Measurements from ENCODE around the gene EID1. TPM values are rescaled to one million over a fixed set of nuclear protein-coding genes. Genes with fewer than 3 reads are reported as not detected.
"Not testable (repeated sequence)": the region's sequence is repeated elsewhere in the genome, so short reads cannot be mapped to it uniquely, and the experiment has no call there.

Gene EID1
- total RNA-seq, 1 experiment from 2014 or later: 88.7 TPM

DNA sequence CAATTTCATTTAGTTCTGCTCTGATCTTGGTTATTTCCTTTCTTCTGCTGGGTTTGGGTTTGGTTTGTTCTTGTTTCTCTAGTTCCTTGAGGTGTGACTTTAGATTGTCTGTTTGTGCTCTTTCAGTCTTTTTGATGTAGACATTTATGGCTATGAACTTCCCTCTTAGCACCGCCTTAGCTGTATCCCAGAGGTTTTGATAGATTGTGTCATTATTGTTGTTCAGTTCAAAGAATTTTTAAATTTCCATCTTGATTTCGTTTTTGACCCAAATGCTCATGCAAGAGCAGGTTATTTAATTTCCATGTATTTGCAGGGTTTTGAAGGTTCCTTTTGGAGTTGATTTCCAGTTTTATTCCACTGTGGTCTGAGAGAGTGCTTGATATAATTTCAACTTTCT, 32.6 kb downstream of the EID1 start:
- H3K4me3 ChIP-seq (ENCODE audit: insufficient read depth, low read depth, low read length); DNase-seq; H3K27me3 ChIP-seq (ENCODE audit: control insufficient read depth, insufficient read depth, low read length); H3K36me3 ChIP-seq (replicated peaks; ENCODE audit: control insufficient read depth, insufficient read depth, low read length): not testable (repeated sequence)

DNA sequence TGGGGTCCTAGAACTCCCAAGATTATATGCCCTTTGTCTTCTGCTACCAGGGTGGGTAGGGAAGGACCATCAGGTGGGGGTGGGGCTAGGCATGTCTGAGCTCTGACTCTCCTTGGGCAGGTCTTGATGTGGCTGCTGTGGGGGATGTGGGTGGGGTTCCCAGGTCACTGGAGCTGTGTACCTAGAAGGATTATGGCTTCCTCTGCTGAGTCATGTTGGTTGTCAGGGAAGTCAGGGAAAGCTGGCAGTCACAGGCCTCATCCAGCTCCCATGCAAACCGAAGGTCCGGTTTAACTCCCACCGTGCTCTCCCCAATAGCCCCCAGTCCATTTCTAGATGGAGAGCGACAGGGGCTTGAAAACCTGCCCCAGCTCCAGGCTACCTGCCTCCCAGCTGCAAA, 35.2 kb downstream of the EID1 start:
- Histone ChIP-seq H3K4me3 (ENCODE audit: insufficient read depth, low read depth, low read length) (no peak overlapping the region), H3K27me3 (ENCODE audit: control insufficient read depth, insufficient read depth, low read length) (no peaks in the 10 kb centered on the region), H3K36me3 (replicated peaks; ENCODE audit: control insufficient read depth, insufficient read depth, low read length) (no peaks in the 10 kb centered on the region)
- DNase-seq: no peak

DNA sequence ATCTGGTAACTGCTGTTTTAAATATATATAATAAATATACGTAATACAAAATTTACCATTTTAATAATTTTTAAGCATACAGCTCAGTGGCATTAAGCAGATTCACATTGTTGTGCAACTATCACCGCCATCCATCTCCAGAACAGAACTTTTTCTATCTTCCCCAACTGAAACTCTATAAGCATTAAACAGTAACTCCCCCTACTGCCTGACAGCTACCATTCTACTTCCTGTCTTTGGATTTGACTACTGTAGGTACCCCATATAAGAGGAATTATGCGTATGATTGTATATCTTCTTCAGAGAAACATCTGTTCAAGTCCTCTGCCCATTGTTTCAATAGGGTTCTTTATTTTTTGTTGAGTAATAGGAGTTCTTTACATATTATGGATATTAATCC, 36.8 kb downstream of the EID1 start:
- no peaks in the 10 kb centered on the region for H3K36me3 ChIP-seq (replicated peaks; ENCODE audit: control insufficient read depth, insufficient read depth, low read length)
- no peak for DNase-seq
- no peak overlapping the region for H3K4me3 ChIP-seq (ENCODE audit: insufficient read depth, low read depth, low read length)
- H3K27me3 ChIP-seq (ENCODE audit: control insufficient read depth, insufficient read depth, low read length): no peaks in the 10 kb centered on the region

DNA sequence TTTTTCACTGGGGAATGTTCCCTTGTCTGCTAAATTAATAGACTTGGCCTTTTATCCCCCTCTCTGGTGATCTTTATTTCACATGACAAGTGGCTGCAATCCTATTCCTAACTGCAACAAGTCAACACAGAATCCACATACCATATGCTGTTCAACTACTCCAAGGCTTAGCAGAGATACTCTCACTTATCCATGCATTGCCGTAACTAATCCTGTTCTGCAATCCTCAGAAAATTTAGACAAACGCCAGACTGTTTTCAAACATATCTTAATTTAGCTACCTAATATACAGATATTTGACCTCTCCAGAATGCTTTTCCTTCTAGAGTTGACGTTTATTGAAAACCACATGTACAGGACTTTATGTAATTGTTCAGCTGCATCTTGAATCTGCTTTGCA, 37.9 kb downstream of the EID1 start:
- Histone ChIP-seq H3K4me3 (ENCODE audit: insufficient read depth, low read depth, low read length) (no peak overlapping the region), H3K36me3 (replicated peaks; ENCODE audit: control insufficient read depth, insufficient read depth, low read length) (no peaks in the 10 kb centered on the region), H3K27me3 (ENCODE audit: control insufficient read depth, insufficient read depth, low read length) (no peaks in the 10 kb centered on the region)
- no peak for DNase-seq

DNA sequence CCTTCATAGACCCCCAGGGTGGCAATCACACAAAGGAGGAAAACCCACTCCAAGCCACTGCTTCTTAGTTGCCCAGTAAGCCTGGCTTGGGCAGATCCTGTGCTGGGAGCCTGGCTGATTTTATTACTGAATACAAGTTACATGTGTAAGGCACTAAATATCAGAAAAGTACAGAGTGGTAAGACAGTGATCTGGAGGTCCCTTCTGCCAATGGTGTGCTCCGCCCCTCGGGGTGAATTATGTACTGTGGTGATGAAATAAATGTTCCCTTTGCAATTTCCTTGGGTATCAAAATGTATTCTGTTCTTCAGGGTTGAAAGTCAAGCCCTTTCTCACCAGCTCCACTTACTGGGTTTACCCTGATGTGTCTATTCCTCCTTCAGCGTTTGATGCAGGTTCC, 38.8 kb downstream of the EID1 start:
- H3K36me3 ChIP-seq (replicated peaks; ENCODE audit: control insufficient read depth, insufficient read depth, low read length): no peaks in the 10 kb centered on the region
- no peaks in the 10 kb centered on the region for H3K27me3 ChIP-seq (ENCODE audit: control insufficient read depth, insufficient read depth, low read length)
- no peak for DNase-seq
- H3K4me3 ChIP-seq (ENCODE audit: insufficient read depth, low read depth, low read length): no peak overlapping the region

DNA sequence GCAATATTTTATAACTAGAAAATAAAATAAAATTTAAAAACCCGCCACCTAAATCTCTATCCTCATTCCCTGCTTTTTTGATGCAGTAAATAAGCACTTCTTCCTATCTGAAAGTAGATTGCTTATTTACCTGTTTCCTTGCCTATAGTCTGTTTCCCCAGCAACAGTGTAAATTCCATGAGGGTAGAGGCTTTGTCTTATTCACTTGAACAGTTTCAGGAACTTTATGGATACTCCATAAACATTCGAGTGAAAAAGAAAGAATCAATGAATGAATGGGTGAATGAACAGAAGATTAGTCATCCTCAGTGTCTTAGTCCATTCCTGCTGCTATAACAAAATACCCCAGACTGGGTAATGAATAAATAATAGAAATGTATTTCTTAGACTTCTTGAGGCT, 44.1 kb downstream of the EID1 start:
- no peaks in the 10 kb centered on the region for H3K36me3 ChIP-seq (replicated peaks; ENCODE audit: control insufficient read depth, insufficient read depth, low read length)
- no peaks in the 10 kb centered on the region for H3K27me3 ChIP-seq (ENCODE audit: control insufficient read depth, insufficient read depth, low read length)
- DNase-seq: no peak
- no peak overlapping the region for H3K4me3 ChIP-seq (ENCODE audit: insufficient read depth, low read depth, low read length)

DNA sequence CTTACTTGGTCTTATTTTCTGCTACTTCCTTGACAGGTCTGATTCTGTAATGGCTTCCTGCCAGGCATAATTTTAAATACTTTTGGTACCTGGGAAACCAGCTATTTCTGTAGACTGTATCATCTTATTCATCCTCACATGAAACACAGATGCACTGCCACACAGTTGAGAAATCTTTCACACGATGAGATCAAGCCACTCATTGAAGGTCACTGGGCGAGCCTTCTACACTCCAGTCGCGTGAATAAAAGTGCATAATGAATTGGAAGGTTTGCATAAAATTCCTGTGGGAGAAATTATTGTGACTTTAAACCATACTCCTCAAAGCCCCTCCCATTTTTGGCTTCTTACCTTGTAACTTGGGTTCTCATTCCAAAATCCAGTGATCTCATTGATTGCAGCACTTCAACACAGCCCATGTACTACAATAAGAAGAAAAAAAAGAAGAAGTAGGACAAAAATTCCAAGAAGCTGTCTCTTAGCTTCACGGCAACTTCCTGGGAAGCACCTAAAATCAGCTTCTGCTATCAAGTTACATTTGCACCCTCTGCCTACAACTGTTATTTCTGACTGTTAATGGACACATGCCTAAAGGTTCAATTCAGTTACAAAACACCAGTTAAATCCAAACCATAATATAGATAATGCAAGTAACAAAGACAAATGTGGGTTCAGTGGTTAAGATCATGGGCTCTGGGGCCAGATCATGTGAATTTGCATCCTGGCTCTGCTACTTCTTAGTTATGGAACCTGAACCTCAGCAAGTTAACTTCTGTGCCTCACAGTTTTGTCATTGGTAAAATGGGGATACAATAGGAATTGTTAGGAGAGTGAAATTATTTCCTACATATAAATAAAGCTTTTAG, 46.8 kb downstream of the EID1 start:
- DNase-seq: no peak
- Histone ChIP-seq H3K4me3 (ENCODE audit: insufficient read depth, low read depth, low read length) (no peak overlapping the region), H3K27me3 (ENCODE audit: control insufficient read depth, insufficient read depth, low read length) (no peaks in the 10 kb centered on the region), H3K36me3 (replicated peaks; ENCODE audit: control insufficient read depth, insufficient read depth, low read length) (no peaks in the 10 kb centered on the region)

DNA sequence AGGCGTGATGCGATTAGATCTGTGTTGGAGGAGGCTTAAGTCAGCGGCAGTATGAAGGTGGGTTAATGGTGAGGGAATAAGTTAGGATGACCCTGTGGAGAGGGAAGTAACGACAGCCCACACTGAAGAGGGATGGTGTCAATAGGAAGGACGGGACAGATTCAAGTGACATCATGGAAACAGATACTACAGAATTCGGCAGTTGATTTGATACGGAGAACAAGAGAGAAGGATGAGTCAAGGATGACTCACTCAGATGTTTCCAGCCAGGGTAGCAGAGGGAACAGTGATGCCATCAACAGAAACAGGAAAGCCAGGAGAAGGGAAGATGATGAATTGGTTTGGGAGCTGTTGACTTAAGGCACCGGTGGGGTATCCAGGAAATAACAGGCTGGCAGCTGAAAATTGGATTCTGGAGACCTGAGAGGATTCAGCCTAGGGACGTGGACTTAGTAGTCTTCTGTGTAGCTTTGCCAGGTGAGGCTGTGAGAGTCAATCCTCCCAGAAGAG, 47.8 kb downstream of the EID1 start:
- H3K4me3 ChIP-seq (ENCODE audit: insufficient read depth, low read depth, low read length): no peak overlapping the region
- no peaks in the 10 kb centered on the region for H3K27me3 ChIP-seq (ENCODE audit: control insufficient read depth, insufficient read depth, low read length)
- no peaks in the 10 kb centered on the region for H3K36me3 ChIP-seq (replicated peaks; ENCODE audit: control insufficient read depth, insufficient read depth, low read length)
- DNase-seq: no peak

DNA sequence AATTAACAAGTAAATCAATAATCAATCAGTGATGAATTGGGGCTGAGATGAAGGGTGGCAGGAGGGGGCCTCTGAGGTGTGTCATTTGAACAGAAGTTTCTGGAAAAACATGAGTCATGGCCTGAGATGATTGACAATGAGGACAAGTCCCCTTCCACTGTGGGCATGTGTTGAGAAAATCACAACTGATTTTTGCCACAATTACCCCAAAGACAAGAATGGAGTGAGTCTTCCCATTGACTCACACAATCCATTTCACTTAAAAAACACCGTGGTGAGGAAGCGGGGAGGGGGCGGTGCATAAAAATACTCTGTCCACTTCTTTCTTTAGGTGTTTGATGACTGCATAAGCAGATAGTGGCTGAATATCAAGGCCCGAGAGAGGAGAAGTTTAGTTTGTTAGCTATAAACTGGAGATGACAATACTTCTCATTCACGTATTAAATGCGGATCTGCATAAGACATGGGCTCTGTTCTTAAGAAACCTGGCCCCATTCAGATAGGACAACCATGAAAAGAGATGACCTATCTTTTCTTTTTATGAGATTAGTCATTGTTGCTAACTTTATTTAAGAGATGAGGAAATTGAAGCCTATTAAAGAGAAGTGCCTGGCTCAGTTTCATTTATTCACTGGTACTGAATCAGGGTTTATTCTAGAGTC, 51.1 kb downstream of the EID1 start:
- Histone ChIP-seq H3K4me3 (ENCODE audit: insufficient read depth, low read depth, low read length) (no peak overlapping the region), H3K36me3 (replicated peaks; ENCODE audit: control insufficient read depth, insufficient read depth, low read length) (no peaks in the 10 kb centered on the region), H3K27me3 (ENCODE audit: control insufficient read depth, insufficient read depth, low read length) (no peaks in the 10 kb centered on the region)
- DNase-seq: no peak

DNA sequence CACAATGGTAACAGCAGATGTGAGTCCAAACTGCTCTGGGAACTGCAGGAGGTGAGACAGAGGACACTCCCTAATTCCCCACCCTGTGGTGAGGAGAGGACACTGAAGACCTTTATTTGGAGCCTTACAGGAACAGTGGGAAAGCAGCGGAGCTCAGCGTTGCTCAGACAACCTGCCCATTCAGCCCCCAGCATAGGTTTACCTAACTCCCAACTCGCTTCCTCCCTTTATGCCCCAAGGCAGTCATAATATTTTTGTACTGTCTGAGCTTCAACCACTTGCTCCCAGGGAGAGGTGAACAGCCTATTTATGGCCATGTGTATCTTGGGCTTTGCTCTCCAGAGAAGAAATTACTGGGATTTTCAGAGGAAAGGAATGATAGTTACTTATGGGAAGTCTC, 51.7 kb downstream of the EID1 start:
- DNase-seq: no peak
- H3K27me3 ChIP-seq (ENCODE audit: control insufficient read depth, insufficient read depth, low read length): no peaks in the 10 kb centered on the region
- H3K36me3 ChIP-seq (replicated peaks; ENCODE audit: control insufficient read depth, insufficient read depth, low read length): no peaks in the 10 kb centered on the region
- no peak overlapping the region for H3K4me3 ChIP-seq (ENCODE audit: insufficient read depth, low read depth, low read length)

Other genes with a start within 250 kb of the EID1 start
- gene FBN1, start 232.4 kb upstream of the EID1 start, total RNA-seq (2014; rRNA removed; shearing (Covaris generic)): 3.9 and 5.5 TPM in 2 replicates
- 5.5 and 9.2 TPM in 2 replicates for gene CEP152, start 67.1 kb upstream of the EID1 start, total RNA-seq (2014; rRNA removed; shearing (Covaris generic))
- 0.03 and 1.1 TPM in 2 replicates for gene SHC4, start 85.8 kb downstream of the EID1 start, total RNA-seq (2014; rRNA removed; shearing (Covaris generic))
- 14.5 and 19.5 TPM in 2 replicates for gene SECISBP2L, start 168.3 kb downstream of the EID1 start, total RNA-seq (2014; rRNA removed; shearing (Covaris generic))

All from H7 (cell line).